Left lobe of liver (tissue), 2 donors: ENCODE data around the gene NEU2. TPM values are rescaled to one million over a fixed set of nuclear protein-coding genes. Genes with fewer than 3 reads are reported as not detected.
"Not testable (repeated sequence)": the region's sequence is repeated elsewhere in the genome, so short reads cannot be mapped to it uniquely, and the experiment has no call there.

Source experiments
- ATAC-seq: fragments of 200-7000 bp; cut with Tn5 transposase; one replicate; pipeline ENCODE4 v1.9.1; 2020; ENCODE audit warnings: mild to moderate bottlenecking, moderate library complexity
- DNase-seq: peaks from one replicate; pipeline ENCODE4 v3.0.0-alpha.2; 2020; ENCODE audit warnings: low spot score
- total RNA-seq: library from RNA; stranded (reverse); gene quantifications from one replicate; pipeline ENCODE4 v1.2.1, GENCODE V29; 2021
- donor health status: DM: no; HTN: no; CAD: no; lungs with moderate emphysema.
- donor health status: DM: no; HTN: yes; CAD: no.

NEU2 gene
- total RNA-seq, 1 donor from 2014 or later, result not detected

GRCh38 chr2:233033672-233034071 is 1.2 kb downstream of the NEU2 start:
- no peak for DNase-seq

GRCh38 chr2:233034091-233034882 is 1.8 kb downstream of the NEU2 start:
- DNase-seq, result no peak
- no peak for ATAC-seq

More at GRCh38 chr2:233033672-233034071, 1.2 kb downstream of the NEU2 start:
- ATAC-seq, result no peak

DNA sequence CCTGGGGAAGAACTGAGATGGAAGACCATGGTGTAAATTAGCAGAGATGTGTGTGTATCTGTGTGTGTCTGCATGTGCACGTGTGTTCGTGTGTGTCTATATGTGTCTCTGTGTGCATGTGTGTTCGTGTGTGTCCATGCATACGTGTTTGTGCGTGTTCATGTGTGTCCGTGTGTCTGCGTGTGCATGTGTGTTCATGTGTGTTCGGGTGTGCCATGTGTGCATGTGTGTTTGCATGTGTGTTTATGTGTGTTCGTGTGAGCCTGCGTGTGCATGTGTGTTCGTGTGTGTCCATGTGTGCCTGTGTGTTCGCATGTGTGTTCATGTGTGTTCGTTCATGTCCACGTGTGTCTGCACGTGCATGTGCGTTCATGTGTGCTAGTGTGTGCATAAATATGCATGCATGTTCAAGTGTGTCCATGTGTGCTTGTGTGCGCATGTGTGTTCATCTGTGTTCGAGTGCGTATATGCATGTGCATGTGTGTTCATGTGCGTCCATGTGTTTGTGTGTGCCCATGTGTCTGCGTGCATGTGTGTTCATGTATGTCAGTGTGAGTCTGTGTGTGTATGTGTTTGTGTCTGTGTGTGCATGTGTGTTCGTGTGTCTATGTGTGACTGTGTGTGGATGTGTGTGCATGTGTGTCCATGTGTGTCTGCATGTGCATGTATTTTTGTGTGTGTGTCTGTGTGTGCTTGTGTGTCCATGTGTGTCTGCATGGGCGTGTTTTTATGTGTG is 3.1 kb downstream of the NEU2 start:
- DNase-seq, result no peak
- no peak for ATAC-seq

DNA sequence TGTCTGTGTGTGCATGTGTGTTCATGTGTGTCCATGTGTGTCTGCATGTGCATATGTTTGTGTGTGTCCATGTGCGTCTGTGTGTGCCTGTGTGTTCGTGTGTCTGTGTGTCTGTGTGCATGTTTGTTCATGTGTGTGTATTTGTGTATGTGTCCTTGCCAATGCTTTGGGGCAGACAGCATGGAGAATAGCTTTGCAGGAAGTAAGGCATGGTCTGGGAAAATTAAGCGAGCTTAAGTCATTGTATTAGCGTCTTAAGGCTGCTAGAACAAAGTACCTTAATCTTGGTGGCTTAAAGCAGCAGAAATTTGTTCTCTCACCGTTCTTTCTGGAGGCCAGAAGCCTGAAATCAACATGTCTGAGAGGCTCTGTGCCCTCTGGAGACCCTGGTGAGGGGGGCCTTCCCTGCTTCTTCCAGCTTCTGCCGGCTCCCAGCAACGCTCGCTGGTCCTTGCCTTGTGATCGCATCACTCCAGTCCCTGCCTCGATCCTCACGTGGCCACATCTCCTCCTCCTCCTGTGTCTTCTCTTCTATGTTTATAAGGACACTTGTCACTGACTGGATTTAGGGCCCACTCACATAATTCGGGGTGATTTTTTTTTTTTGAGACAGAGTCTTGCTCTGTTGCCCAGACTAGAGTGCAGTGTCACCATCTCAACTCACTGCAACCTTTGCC is 3.8 kb downstream of the NEU2 start:
- ATAC-seq (no peak), DNase-seq (no peak)

- DNase-seq (no peak), ATAC-seq (no peak)
These were observed 4.6 kb downstream of the NEU2 start for GRCh38 chr2:233037078-233037477.

- ATAC-seq (peak; percentile 57), DNase-seq (no peak)
These were observed 6.9 kb downstream of the NEU2 start for GRCh38 chr2:233039212-233039845.

DNA sequence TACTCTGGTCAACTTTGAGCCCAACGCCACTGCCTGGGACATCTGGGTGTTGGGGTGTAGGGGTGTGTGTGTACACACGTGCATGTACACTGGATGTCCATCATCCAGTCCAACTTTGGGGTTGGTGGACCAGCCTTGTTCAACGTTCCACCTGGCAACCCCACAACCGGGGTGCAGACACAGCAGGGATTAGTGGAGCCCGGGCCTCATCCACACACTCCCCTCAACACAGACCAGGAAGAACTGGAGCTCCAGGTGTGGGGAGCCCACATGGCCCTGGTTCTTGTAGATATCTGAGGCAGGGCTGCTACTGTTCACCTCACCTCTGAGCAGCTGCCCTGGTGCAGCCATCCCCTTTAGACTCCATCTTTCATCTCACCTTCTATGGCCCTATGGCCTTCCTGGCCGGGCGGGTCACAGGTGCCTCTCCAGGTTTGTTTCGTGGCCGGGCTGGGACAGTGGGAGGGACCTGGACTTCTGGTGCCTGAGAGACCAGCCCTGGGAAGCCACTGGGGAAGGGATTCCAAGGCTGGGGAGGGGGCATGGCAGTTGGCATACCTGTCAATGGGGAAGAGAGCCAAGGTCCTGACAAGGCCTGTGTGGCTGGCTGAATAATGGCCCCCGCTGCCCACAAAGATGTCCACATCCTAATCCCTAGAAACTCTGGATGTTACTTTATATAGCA is 7.5 kb downstream of the NEU2 start:
- no peak for DNase-seq
- ATAC-seq, result no peak

- DNase-seq (no peak), ATAC-seq (no peak)
These were observed 8.1 kb downstream of the NEU2 start for GRCh38 chr2:233040571-233040970.

GRCh38 chr2:233041722-233042323 is 9.4 kb downstream of the NEU2 start:
- ATAC-seq (no peak), DNase-seq (no peak)

GRCh38 chr2:233042549-233042948 is 10.1 kb downstream of the NEU2 start:
- no peak for DNase-seq

GRCh38 chr2:233044974-233045605 is 12.6 kb downstream of the NEU2 start:
- DNase-seq, result no peak

More at GRCh38 chr2:233042549-233042948, 10.1 kb downstream of the NEU2 start:
- no peak for ATAC-seq

DNA sequence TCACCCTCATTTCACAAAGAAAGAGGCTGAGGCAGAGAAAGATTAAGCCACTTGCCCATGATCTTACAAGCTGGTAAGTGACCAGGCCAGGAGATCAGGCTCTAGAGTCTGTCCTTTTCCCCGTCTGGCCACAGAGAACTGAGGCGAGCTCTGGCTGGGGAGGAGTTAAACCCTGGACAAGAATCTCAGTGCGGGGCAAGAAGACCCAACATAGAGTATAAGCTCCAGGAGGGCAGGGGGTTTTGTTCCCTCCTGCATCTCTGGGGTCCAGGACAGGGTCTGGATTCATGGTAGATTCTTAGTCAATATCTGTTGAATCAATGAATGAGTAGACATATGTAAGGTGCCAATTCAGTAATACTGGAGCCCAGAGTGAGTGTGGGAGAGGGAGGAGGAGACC is 14.7 kb downstream of the NEU2 start:
- ATAC-seq, result no peak
- DNase-seq, result no peak

More at GRCh38 chr2:233044974-233045605, 12.6 kb downstream of the NEU2 start:
- ATAC-seq, result no peak

- no peak for ATAC-seq
- DNase-seq, result no peak
These were observed 15.2 kb downstream of the NEU2 start for GRCh38 chr2:233047667-233048066.

DNA sequence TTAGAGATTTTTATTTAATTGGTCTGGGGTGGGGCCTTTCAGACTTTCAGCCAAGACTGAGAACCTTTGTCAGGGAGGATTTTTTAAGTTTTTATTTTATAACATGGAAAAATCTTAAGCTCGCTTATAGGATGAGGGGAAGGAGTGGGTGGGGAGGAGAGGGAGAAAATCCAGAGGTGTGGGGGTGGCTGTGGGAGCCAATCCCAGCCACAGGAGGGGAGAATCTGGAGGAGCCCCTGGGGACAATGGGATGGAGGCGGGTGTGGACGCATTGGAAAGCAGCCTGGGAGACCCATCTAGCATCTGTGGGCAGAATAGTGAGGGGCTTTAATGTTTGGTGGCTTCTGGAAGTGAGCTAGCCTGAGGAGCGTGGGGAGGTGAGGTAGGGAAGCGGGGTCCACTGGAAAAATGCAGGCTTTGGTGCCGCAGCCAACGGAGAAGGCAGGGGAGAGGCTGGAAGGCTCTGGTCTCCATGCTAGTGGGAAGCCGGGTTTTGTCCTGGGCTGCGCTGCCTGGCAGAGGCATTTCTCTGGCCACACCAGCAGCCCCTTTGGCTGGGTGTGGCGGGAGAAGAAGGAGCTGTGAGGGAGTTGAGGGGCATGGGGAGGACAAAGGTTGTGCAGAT is 16.2 kb downstream of the NEU2 start:
- ATAC-seq (no peak), DNase-seq (no peak)

- no peak for DNase-seq
- ATAC-seq, result no peak
These were observed 16.8 kb downstream of the NEU2 start for GRCh38 chr2:233049194-233049761.

DNA sequence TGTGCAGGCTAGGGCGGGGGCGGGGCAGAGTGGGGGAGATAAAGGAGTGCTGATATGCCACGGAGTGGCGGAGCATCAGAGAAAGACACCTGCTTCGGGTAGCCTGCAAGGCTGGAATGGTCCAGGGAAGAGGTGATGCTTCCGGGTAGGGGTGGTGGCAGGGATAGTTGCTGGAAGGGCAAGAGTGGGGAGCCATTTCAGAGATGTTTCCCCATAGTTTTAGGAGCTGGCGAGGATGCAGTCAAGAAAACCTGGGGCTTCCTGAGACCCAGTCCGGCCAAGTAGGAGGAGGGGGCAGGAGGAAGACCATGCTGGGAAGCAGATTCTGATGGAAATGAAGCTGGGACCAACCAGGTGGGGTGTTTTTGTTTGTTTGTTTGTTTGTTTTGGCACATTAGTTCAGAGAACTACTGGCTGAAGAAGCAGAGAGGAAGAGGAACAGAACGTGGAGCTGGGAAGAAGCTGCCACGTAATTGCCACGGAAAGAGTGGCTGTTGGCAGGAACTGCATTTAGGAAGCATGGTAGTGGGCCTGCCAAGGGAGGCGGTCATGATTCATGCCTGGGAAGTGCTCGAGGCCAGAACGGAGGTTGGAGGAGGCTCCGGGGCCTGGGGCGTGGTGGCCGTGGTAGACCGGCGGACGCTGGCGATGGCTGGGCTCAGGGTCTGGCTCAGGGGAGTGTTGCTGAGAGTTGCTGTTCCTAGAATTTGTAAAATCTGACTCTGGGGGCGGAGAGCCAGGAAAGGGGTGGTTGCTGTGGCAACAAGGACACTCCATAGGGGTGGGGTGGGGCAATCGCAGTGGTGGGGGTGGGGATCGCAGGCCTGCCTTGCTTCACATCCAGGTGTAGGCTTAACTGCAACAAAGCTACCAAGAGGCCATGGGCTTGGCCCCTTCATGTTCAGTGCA is 19.0 kb downstream of the NEU2 start:
- DNase-seq, result peak; percentile 36

GRCh38 chr2:233052517-233052916 is 20.0 kb downstream of the NEU2 start:
- not testable (repeated sequence) for DNase-seq, ATAC-seq

More for the DNA sequence above, 19.0 kb downstream of the NEU2 start:
- ATAC-seq, result peak; percentile 45
